Calu3 (cell line): ENCODE measurements around the gene NR2F2. TPM values are rescaled to one million over a fixed set of nuclear protein-coding genes. Genes with fewer than 3 reads are reported as not detected.
A peak's percentile ranks its signal among the peaks of the same experiment; 100 is the strongest.

Experiments used
- BruUV-seq: library from RNA; stranded (reverse); fragments of 400-500 nt; replicated peaks from 2 replicates; lab custom pipeline; 2021; lab: Mats Ljungman, UMichigan
- CTCF ChIA-PET: fragments of 300-600 bp; sonication (Branson Sonifier 250); formaldehyde crosslinking; loops from one replicate; lab custom pipeline; 2022; ENCODE audit warnings: antibody characterized with exemption; lab: Charles Lee
- DNase-seq: peaks from one replicate; pipeline ENCODE4 v3.0.0; 2022
- H3K27ac Mint-ChIP-seq: one replicate; pipeline ENCODE4 v1.8.0; 2022; ENCODE audit warnings: mixed read lengths; ENCODE audit not compliant: unreplicated experiment
- H3K27me3 Mint-ChIP-seq: one replicate; pipeline ENCODE4 v1.8.0; 2022; ENCODE audit warnings: mixed read lengths; ENCODE audit not compliant: unreplicated experiment
- H3K36me3 Mint-ChIP-seq: one replicate; pipeline ENCODE4 v1.8.0; 2022; ENCODE audit warnings: mild to moderate bottlenecking, moderate library complexity, mixed read lengths; ENCODE audit not compliant: insufficient read depth, unreplicated experiment
- H3K4me1 Mint-ChIP-seq: one replicate; pipeline ENCODE4 v1.8.0; 2022; ENCODE audit warnings: mild to moderate bottlenecking, low read depth, mixed read lengths; ENCODE audit not compliant: unreplicated experiment
- H3K4me3 Mint-ChIP-seq: one replicate; pipeline ENCODE4 v1.8.0; 2022; ENCODE audit warnings: mild to moderate bottlenecking, low read depth, moderate library complexity, mixed read lengths; ENCODE audit not compliant: unreplicated experiment
- H3K9me3 Mint-ChIP-seq: one replicate; pipeline ENCODE4 v1.8.0; 2022; ENCODE audit warnings: low read depth, mixed read lengths; ENCODE audit not compliant: unreplicated experiment
- CTCF ChIP-seq: fragments of 200-600 bp; IDR thresholded peaks from one replicate; pipeline ENCODE4 v1.8.0; 2022; ENCODE audit warnings: antibody characterized with exemption; ENCODE audit not compliant: unreplicated experiment
- intact Hi-C: fragments of 100-400 bp; cut with micrococcal nuclease; formaldehyde crosslinking; loops from one replicate; pipeline ENCODE4 v1.10.0; 2022; ENCODE audit not compliant: unreplicated experiment
- total RNA-seq: library from RNA; stranded (reverse); gene quantifications from 2 replicates; pipeline ENCODE4 v1.2.3, GENCODE V29; 2022

Gene NR2F2
- total RNA-seq, 1 experiment from 2014 or later: 158 TPM

DNA sequence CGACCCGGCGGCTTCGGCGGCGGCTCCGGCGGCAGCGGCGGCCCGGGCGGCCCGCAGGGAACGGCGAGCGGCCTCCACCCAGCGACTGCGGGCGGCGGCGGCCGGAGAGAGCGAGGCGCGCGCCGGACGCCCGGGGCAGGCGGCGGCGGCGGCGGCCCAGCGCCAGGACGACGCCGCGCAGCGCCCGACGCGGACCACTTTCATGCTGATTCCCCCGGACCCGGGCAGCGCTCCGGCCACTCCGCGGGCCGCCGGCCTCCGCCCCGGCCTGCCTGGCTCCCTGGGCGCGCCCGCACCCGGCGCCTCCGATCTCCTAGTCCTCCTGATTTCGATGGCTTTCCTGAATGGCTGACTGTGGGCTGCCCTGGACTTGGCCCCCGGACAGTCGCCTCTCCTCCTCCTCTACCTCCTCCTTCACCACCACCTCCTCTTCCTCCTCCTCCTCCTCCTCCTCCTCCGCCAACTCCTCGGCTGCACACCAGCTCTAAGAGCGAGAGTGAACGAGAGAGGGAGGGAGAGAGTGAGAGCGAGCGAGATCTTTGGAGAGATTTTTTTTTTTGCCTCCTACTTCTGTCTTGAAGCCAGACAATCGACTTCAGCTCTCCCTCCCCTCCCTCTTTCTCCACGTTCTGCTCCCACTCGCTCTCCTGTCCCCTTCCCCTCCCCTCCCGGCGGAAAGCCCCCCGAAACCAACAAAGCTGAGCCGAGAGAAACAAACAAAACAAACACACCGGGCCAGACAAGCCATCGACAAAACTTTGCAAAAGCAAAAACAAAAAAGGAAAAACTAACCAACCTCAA, 844 bp downstream of the NR2F2 start:
- Mint-ChIP-seq H3K9me3 (no peaks in the 10 kb centered on the region), H3K36me3 (peaks cover 100% of the 10 kb centered on the region), H3K27ac (peak overlapping the region; percentile 98), H3K27me3 (no peaks in the 10 kb centered on the region), H3K4me3 (no peak overlapping the region), H3K4me1 (peaks cover 22% of the 10 kb centered on the region)
- intact Hi-C loops: no loop called here
- peak; percentile 46 for DNase-seq
- BruUV-seq: TSS peak; percentile 32
- CTCF ChIA-PET: interaction anchor here (0.6 to 5.8 kb wide), 5 partner anchors 12 to 914 kb away, joined by 3 to 121 read pairs (median 4); no protein-coding TSS in a partner anchor
- TF ChIP-seq CTCF: no peak

GRCh38 chr15:96331945-96332636, 1.6 kb downstream of the NR2F2 start:
- Mint-ChIP-seq H3K36me3 (peaks cover 100% of the 10 kb centered on the region), H3K27ac (peak overlapping the region; percentile 98), H3K4me1 (peaks cover 22% of the 10 kb centered on the region), H3K4me3 (no peak overlapping the region), H3K27me3 (no peaks in the 10 kb centered on the region), H3K9me3 (no peaks in the 10 kb centered on the region)
- peak; percentile 47 for DNase-seq
- intact Hi-C loops: no loop called here
- no peak for TF ChIP-seq CTCF
- BruUV-seq: no TSS peak
- CTCF ChIA-PET: interaction anchor here (5.8 kb wide), 1 partner anchor 11 kb away, joined by 121 read pairs; no protein-coding TSS in a partner anchor

DNA sequence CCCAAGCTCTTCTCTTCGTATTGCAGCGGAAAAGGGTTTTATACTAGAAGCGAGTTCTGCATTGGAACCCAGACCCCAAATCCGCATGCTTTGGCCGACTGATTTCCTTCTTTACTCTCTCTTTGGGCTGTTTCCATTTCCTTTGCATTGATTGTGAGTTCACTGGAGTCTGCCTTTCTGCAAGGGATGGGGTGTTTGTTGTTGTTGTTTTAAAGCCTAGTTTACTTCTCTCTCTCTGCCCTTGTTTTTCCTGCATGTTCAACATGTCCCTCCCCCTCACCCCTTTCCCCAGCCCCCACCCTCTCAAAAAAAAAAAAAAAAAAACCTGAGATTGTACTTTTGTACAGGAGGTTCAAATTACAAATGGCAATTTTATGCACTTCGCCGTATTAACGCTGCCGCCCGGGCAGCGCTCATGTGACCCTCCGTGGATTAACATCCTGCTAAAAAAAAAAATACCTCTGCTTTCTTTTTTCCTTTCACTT, 2.2 kb downstream of the NR2F2 start:
- no peaks in the 10 kb centered on the region for H3K9me3 Mint-ChIP-seq
- H3K4me1 Mint-ChIP-seq: peaks cover 22% of the 10 kb centered on the region
- peaks cover 100% of the 10 kb centered on the region for H3K36me3 Mint-ChIP-seq
- DNase-seq: no peak
- TF ChIP-seq CTCF: no peak
- CTCF ChIA-PET: no interaction called here
- intact Hi-C loops: no loop called here
- H3K27ac Mint-ChIP-seq: no peak overlapping the region
- no peak overlapping the region for H3K4me3 Mint-ChIP-seq
- BruUV-seq: no TSS peak
- no peaks in the 10 kb centered on the region for H3K27me3 Mint-ChIP-seq

DNA sequence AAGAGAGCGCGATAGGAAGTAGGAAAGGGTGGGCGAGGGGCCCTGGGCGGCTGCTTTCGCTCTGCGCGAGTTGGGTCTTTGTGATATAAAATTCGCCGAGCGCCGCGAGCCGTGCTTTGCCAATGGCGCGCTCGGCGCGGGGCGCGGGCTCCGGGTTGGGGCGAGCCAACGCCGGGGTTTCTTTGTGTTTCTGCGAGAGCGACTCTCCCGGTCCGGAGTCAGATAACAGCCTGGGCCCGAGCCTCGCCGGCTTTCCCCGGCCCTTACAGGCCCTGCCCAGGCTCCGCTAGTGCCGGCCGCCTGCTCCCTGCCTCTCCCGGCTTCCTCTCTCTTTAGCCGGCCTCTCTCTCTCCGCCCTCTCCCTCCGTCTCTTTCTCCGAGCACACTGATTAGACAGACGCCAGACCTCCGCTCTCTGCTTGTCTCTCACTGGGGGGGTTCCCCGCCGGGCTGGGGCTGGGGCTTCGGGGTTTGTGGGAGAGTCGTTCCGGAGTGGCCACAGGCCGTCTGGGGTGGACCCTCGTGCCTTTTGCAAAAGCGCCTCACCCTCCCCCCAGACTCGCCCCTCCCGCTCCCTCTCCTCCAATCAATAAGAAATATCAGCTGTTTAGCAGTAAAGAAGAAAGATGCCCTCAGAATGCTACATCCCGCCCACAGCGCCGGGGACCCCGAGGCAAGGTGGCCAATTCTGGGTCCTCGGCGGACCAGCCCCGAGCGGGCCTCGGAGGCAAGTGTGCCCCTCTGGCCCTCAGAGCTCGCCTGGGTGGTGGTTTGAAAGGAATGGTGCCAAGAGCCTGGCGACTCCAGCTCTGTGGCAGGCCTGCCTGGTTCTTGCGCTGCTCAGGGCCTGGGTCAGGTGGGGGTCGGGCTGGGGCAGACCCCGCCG, 2.9 kb downstream of the NR2F2 start:
- Mint-ChIP-seq H3K4me3 (no peak overlapping the region), H3K36me3 (peaks cover 100% of the 10 kb centered on the region), H3K27ac (no peak overlapping the region), H3K27me3 (no peaks in the 10 kb centered on the region), H3K9me3 (no peaks in the 10 kb centered on the region), H3K4me1 (peaks cover 15% of the 10 kb centered on the region)
- no peak for TF ChIP-seq CTCF
- CTCF ChIA-PET: interaction anchor here (1.2 kb wide), 1 partner anchor 12 kb away, joined by 9 read pairs; no protein-coding TSS in a partner anchor
- peak; percentile 57 for DNase-seq
- no TSS peak for BruUV-seq
- intact Hi-C loops: no loop called here
